HCT116 (cell line): ENCODE results near the gene TJP1. TPM values are rescaled to one million over a fixed set of nuclear protein-coding genes. Genes with fewer than 3 reads are reported as not detected.

ENCODE experiments used
- ATAC-seq: fragments of 200-7000 bp; cut with Tn5 transposase; 2 replicates; pipeline ENCODE4 v1.9.1; 2020; ENCODE audit warnings: mild to moderate bottlenecking, moderate library complexity
- BruUV-seq: library from RNA; stranded (reverse); fragments of 400-500 nt; replicated peaks from 2 replicates; lab custom pipeline; 2021; lab: Mats Ljungman, UMichigan
- CTCF ChIA-PET: fragments of 300-600 bp; sonication (Branson Sonifier 250); formaldehyde crosslinking; loops from one replicate; lab custom pipeline; 2021; ENCODE audit warnings: antibody characterized with exemption; lab: Charles Lee
- POLR2A ChIA-PET: fragments of 300-600, 350-600 bp; sonication (Branson Sonifier 250); formaldehyde crosslinking; loops from one replicate; lab custom pipeline; 2021; ENCODE audit warnings: antibody characterized with exemption; lab: Charles Lee
- RAD21 ChIA-PET, 2 experiments: fragments of 300-600 bp; sonication (Branson Sonifier 250); formaldehyde crosslinking; loops; one replicate each; lab custom pipeline; 2023; ENCODE audit warnings: low total read pairs in 2 of 2; ENCODE audit not compliant: uncharacterized antibody in 2 of 2, unreplicated experiment in 2 of 2, low non-redundant PET in 1 of 2; lab: Charles Lee
- DNase-seq: peaks from one replicate; pipeline ENCODE4 v3.0.0-alpha.2; 2010; ENCODE audit warnings: low read depth, low spot score
- H2AFZ ChIP-seq: fragments of 200-600 bp; shearing (Covaris generic), sonication (generic); 2 replicates; pipeline ENCODE4 v1.6.1; 2017; ENCODE audit warnings: low read depth, mixed run types, mixed read lengths, antibody characterized with exemption, low read length; ENCODE audit not compliant: poor library complexity, severe bottlenecking
- H3K27ac ChIP-seq: 2 replicates; pipeline ENCODE4 v1.5.1; 2012; ENCODE audit warnings: low read depth, low read length
- H3K27me3 ChIP-seq: fragments of 200-600 bp; sonication (generic); 2 replicates; pipeline ENCODE4 v1.6.1; 2016; ENCODE audit warnings: mixed run types, low read length, mixed read lengths; ENCODE audit not compliant: insufficient read depth
- H3K36me3 ChIP-seq, 2 experiments: fragments of 200-500 bp in 1 of 2; fragments of 200-600 bp in 1 of 2; sonication (Bioruptor generic) in 1 of 2; sonication (generic) in 1 of 2; 2 replicates each; pipeline versions ENCODE4 v1.5.1 to v1.6.1; 2014 to 2016; ENCODE audit warnings: low read length in 2 of 2, inconsistent platforms in 1 of 2, mixed read lengths in 1 of 2, mixed run types in 1 of 2; ENCODE audit not compliant: insufficient read depth in 2 of 2, control insufficient read depth in 1 of 2
- H3K4me1 ChIP-seq, 2 experiments: fragments of 200-600 bp in 1 of 2; sonication (generic) in 1 of 2; 2 replicates each; pipeline versions ENCODE4 v1.5.1 to v1.6.1; 2012 to 2017; ENCODE audit warnings: low read length in 2 of 2, inconsistent platforms in 1 of 2, mild to moderate bottlenecking in 1 of 2, mixed read lengths in 1 of 2, mixed run types in 1 of 2, moderate library complexity in 1 of 2; ENCODE audit not compliant: insufficient read depth in 2 of 2, control insufficient read depth in 1 of 2
- H3K4me2 ChIP-seq: fragments of 200-600 bp; sonication (generic); 2 replicates; pipeline ENCODE4 v1.6.1; 2017; ENCODE audit warnings: mixed run types, low read length, mixed read lengths
- H3K4me3 ChIP-seq, 2 experiments: fragments of 200-600 bp in 1 of 2; sonication (generic) in 1 of 2; replicated peaks in 1 of 2; 2 replicates each; pipeline ENCODE4 v1.5.1; 2011 to 2016; ENCODE audit warnings: low read length in 2 of 2, control low read depth in 1 of 2, low read depth in 1 of 2, mild to moderate bottlenecking in 1 of 2, mixed read lengths in 1 of 2, mixed run types in 1 of 2
- H3K79me2 ChIP-seq: fragments of 200-600 bp; sonication (generic); 2 replicates; pipeline ENCODE4 v1.6.1; 2017; ENCODE audit warnings: mild to moderate bottlenecking, mixed run types, low read length, moderate library complexity, mixed read lengths; ENCODE audit not compliant: insufficient read depth
- H3K9ac ChIP-seq: fragments of 200-600 bp; sonication (generic); 2 replicates; pipeline ENCODE4 v1.6.1; 2016; ENCODE audit warnings: low read length, mixed read lengths
- H3K9me2 ChIP-seq: fragments of 200-600 bp; sonication (generic), shearing (Covaris generic); 2 replicates; pipeline ENCODE4 v1.6.1; 2017; ENCODE audit warnings: mixed run types, mild to moderate bottlenecking, moderate library complexity; ENCODE audit not compliant: insufficient read depth
- H3K9me3 ChIP-seq, 2 experiments: fragments of 200-500 bp in 1 of 2; fragments of 200-600 bp in 1 of 2; sonication (Bioruptor generic) in 1 of 2; sonication (generic) in 1 of 2; 2 replicates each; pipeline ENCODE4 v1.6.1; 2014 to 2017; ENCODE audit warnings: low read length in 2 of 2, mixed read lengths in 2 of 2, inconsistent platforms in 1 of 2, low read depth in 1 of 2, mild to moderate bottlenecking in 1 of 2, mixed run types in 1 of 2, moderate library complexity in 1 of 2; ENCODE audit not compliant: control insufficient read depth in 1 of 2, insufficient read depth in 1 of 2
- H4K20me1 ChIP-seq: fragments of 200-600 bp; sonication (generic), shearing (Covaris generic); 2 replicates; pipeline ENCODE4 v1.6.1; 2017; ENCODE audit warnings: mixed run types, mild to moderate bottlenecking, moderate library complexity; ENCODE audit not compliant: insufficient read depth
- EGR1 ChIP-seq: IDR thresholded peaks from 2 replicates; pipeline ENCODE4 v1.6.1; 2012; ENCODE audit warnings: low read depth
- EZH2phosphoT487 ChIP-seq: fragments of 200-600 bp; IDR thresholded peaks from 2 replicates; pipeline ENCODE4 v1.6.1; 2018; ENCODE audit warnings: antibody characterized with exemption, borderline replicate concordance
- JUND ChIP-seq: IDR thresholded peaks from 2 replicates; pipeline ENCODE4 v1.6.1; 2012
- RAD21 ChIP-seq: IDR thresholded peaks from 2 replicates; pipeline ENCODE4 v1.6.1; 2012; ENCODE audit warnings: low read depth, mild to moderate bottlenecking
- SP1 ChIP-seq: IDR thresholded peaks from 2 replicates; pipeline ENCODE4 v1.6.1; 2012; ENCODE audit warnings: low read depth
- ZFX ChIP-seq: fragments of 450-650 bp; IDR thresholded peaks from 2 replicates; pipeline ENCODE4 v1.6.1; 2017
- ZNF274 ChIP-seq: fragments of 200-500 bp; sonication (Bioruptor generic); IDR thresholded peaks from 2 replicates; pipeline ENCODE4 v1.6.1; 2014; ENCODE audit warnings: mild to moderate bottlenecking, low read depth, low read length, inconsistent platforms
- intact Hi-C: fragments of 100-400 bp; cut with micrococcal nuclease; formaldehyde crosslinking; loops from 2 replicates; pipeline ENCODE4 v1.10.0; 2022
- total RNA-seq: library from RNA; stranded (reverse); gene quantifications from one replicate; pipeline ENCODE4 v1.2.1, GENCODE V29; 2021; ENCODE audit not compliant: unreplicated experiment
- TF ChIP-seq, protein P1 (sequence below): IDR thresholded peaks from 2 replicates; pipeline ENCODE4 v1.6.1; 2012; ENCODE audit warnings: low read depth

Gene TJP1
- total RNA-seq, 1 experiment from 2014 or later, result 83.6 TPM

- H3K4me3 ChIP-seq, result no peak overlapping the region
- RAD21 ChIA-PET, result no interaction called here
- CTCF ChIA-PET, result no interaction called here
- no peak overlapping the region for H2AFZ ChIP-seq
- H3K27ac ChIP-seq, result no peak overlapping the region
- no peaks in the 10 kb centered on the region for H4K20me1 ChIP-seq
- H3K4me2 ChIP-seq, result no peak overlapping the region
- no peaks in the 10 kb centered on the region for H3K27me3 ChIP-seq
- intact Hi-C loops, result no loop called here
- DNase-seq (no peak), ATAC-seq (no peak)
- H3K9ac ChIP-seq, result no peak overlapping the region
- TF ChIP-seq ZNF274, result no peak
- TF ChIP-seq, all 23 proteins: peak for 0
- Histone ChIP-seq H3K9me3 (no peaks in the 10 kb centered on the region), H3K4me1 (no peaks in the 10 kb centered on the region), H3K9me2 (no peaks in the 10 kb centered on the region), H3K36me3 (no peaks in the 10 kb centered on the region), H3K79me2 (no peaks in the 10 kb centered on the region)
- POLR2A ChIA-PET, result no interaction called here
- no TSS peak for BruUV-seq
Measured at GRCh38 chr15:29870495-29871151, 48.4 kb upstream of the TJP1 start.

DNA sequence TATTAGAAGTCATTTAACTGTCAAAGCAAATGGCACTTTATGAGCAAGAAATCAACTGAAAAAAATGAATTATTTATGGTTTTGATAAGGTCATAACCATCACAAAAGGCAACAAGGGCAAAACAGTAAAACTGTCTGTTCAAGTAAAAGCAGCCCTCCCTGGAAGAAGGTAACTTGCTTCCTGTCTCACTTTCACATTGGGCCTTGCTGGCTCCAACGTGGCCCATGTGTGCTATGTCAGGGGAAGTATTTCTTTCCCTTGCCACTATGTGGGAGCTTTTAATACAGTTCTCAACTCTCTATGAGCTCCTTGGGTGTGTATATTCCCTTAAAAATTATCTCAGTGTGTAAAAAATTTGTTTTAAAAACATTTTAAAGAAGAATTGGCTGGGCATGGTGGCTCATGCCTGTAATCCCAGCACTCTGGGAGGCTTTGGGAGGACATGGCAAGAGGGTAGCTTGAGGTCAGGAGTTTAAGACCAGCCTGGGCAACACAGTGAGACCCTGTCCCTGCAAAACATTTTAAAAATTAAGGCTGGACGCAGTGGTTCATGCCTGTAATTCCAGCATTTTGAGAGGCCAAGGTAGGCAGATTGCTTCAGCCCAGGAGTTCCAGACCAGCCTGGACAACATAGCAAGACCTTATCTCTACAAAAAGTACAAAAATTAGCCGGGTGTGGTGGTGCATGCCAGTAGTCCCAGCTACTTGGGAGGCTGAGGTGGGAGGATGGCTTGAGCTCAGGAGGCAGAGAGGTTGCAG lies 45.2 kb upstream of the TJP1 start:
- H4K20me1 ChIP-seq, result no peaks in the 10 kb centered on the region
- TF ChIP-seq EGR1 (no peak), EZH2phosphoT487 (no peak), RAD21 (no peak), JUND (no peak), ZFX (no peak), SP1 (no peak)
- TF ChIP-seq, protein P1, sequence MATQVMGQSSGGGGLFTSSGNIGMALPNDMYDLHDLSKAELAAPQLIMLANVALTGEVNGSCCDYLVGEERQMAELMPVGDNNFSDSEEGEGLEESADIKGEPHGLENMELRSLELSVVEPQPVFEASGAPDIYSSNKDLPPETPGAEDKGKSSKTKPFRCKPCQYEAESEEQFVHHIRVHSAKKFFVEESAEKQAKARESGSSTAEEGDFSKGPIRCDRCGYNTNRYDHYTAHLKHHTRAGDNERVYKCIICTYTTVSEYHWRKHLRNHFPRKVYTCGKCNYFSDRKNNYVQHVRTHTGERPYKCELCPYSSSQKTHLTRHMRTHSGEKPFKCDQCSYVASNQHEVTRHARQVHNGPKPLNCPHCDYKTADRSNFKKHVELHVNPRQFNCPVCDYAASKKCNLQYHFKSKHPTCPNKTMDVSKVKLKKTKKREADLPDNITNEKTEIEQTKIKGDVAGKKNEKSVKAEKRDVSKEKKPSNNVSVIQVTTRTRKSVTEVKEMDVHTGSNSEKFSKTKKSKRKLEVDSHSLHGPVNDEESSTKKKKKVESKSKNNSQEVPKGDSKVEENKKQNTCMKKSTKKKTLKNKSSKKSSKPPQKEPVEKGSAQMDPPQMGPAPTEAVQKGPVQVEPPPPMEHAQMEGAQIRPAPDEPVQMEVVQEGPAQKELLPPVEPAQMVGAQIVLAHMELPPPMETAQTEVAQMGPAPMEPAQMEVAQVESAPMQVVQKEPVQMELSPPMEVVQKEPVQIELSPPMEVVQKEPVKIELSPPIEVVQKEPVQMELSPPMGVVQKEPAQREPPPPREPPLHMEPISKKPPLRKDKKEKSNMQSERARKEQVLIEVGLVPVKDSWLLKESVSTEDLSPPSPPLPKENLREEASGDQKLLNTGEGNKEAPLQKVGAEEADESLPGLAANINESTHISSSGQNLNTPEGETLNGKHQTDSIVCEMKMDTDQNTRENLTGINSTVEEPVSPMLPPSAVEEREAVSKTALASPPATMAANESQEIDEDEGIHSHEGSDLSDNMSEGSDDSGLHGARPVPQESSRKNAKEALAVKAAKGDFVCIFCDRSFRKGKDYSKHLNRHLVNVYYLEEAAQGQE, result no peak
- TF ChIP-seq, all 23 proteins: peak for 0
- Histone ChIP-seq H3K27ac (no peak overlapping the region), H3K9me2 (no peaks in the 10 kb centered on the region), H3K4me2 (no peak overlapping the region), H3K36me3 (no peaks in the 10 kb centered on the region), H2AFZ (no peak overlapping the region), H3K9ac (no peak overlapping the region), H3K4me1 (no peaks in the 10 kb centered on the region), H3K9me3 (no peaks in the 10 kb centered on the region), H3K27me3 (no peaks in the 10 kb centered on the region), H3K4me3 (no peak overlapping the region), H3K79me2 (no peaks in the 10 kb centered on the region)
- no TSS peak for BruUV-seq
- DNase-seq (no peak), ATAC-seq (no peak)
- ChIA-PET CTCF (no interaction called here), POLR2A (no interaction called here), RAD21 (no interaction called here)
- intact Hi-C loops, result no loop called here
